ENCODE results near the gene NSMCE4A.

The NSMCE4A gene

DNA sequence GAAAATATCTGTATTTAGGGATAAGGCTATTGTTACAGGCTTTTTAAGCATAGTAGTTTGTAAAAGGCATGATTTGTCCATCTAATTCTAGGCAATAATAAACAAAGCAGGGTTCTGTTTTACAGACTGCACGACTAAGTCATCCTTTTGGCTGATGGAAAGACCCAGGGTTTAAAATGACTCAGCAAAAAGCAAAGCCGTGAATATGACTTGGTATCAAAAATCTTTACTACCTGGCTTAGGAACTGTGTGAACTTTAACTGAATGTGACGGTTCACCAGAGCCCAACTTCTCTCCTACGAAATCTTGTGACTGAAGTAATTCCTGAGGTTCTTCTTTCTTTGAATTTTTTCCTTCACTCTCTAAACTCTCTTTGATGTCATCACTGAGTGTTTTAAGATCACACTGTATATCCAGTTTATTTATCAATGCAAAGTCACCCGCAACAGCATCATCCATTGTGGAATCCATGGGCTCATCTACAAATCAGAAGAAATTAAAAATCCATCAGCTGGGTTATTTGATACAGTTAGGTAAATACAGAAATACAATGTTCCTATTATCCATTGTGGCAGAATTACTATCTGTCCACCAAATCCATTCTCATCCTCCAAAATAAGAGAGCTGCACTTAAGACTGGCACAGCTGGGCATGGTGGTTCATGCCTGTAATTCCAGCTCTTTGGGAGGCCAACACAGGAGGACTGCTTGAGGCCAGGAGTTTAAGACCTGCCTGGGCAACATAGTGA is 64.2 kb downstream of the NSMCE4A start:
- H3K9ac ChIP-seq (ENCODE audit: low read depth, low read length, poor library complexity, severe bottlenecking), result no peak overlapping the region
- no peak overlapping the region for H2AFZ ChIP-seq (ENCODE audit: low read length)
- no peak overlapping the region for H3K4me3 ChIP-seq (ENCODE audit: low read length, poor library complexity, severe bottlenecking)
- no peaks in the 10 kb centered on the region for H3K9me2 ChIP-seq (replicated peaks; ENCODE audit: low read depth, low read length)
- no peaks in the 10 kb centered on the region for H3K79me2 ChIP-seq (ENCODE audit: insufficient read depth, low read length)
- no peaks in the 10 kb centered on the region for H4K20me1 ChIP-seq (ENCODE audit: insufficient read depth, low read length, poor library complexity, severe bottlenecking)
- H3F3A ChIP-seq (ENCODE audit: low read depth), result no peaks in the 10 kb centered on the region
- TF ChIP-seq EZH2phosphoT487 (IDR thresholded peaks at IDR 0.05; ENCODE audit: borderline replicate concordance), result no peak
- TF ChIP-seq, protein P1, sequence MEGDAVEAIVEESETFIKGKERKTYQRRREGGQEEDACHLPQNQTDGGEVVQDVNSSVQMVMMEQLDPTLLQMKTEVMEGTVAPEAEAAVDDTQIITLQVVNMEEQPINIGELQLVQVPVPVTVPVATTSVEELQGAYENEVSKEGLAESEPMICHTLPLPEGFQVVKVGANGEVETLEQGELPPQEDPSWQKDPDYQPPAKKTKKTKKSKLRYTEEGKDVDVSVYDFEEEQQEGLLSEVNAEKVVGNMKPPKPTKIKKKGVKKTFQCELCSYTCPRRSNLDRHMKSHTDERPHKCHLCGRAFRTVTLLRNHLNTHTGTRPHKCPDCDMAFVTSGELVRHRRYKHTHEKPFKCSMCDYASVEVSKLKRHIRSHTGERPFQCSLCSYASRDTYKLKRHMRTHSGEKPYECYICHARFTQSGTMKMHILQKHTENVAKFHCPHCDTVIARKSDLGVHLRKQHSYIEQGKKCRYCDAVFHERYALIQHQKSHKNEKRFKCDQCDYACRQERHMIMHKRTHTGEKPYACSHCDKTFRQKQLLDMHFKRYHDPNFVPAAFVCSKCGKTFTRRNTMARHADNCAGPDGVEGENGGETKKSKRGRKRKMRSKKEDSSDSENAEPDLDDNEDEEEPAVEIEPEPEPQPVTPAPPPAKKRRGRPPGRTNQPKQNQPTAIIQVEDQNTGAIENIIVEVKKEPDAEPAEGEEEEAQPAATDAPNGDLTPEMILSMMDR (conservative IDR thresholded peaks at IDR 0.05; ENCODE audit: low read length), result no peak
- no peaks in the 10 kb centered on the region for H3K4me1 ChIP-seq (ENCODE audit: insufficient read depth, low read length, poor library complexity, severe bottlenecking)
- H3K27me3 ChIP-seq (ENCODE audit: insufficient read depth, low read length, poor library complexity, severe bottlenecking), result no peaks in the 10 kb centered on the region
- no peak overlapping the region for H3K4me2 ChIP-seq (ENCODE audit: low read depth, low read length, poor library complexity, severe bottlenecking)
- H3K9me3 ChIP-seq (ENCODE audit: insufficient read depth, low read depth, low read length), result no peaks in the 10 kb centered on the region
- H3K36me3 ChIP-seq (ENCODE audit: insufficient read depth, low read length), result peaks cover 24% of the 10 kb centered on the region; the same call in 1 of the 2 replicates

Measured in Loucy (cell line).